Esophagus (tissue), 2 donors: ENCODE results near the gene A2M. TPM values are rescaled to one million over a fixed set of nuclear protein-coding genes. Genes with fewer than 3 reads are reported as not detected.
A peak's percentile ranks its signal among the peaks of the same experiment; 100 is the strongest.
"Not testable (repeated sequence)": the region's sequence is repeated elsewhere in the genome, so short reads cannot be mapped to it uniquely, and the experiment has no call there.

Source experiments
- H3K27ac ChIP-seq, 2 donors: one replicate each; pipeline ENCODE4 v1.5.1; 2013; ENCODE audit warnings: low read depth in 2 of 2, mild to moderate bottlenecking in 2 of 2, inconsistent platforms in 1 of 2, low read length in 1 of 2, moderate library complexity in 1 of 2
- H3K27me3 ChIP-seq, 2 donors: one replicate each; pipeline ENCODE4 v1.6.1; 2013; ENCODE audit warnings: low read length in 2 of 2, control low read depth in 1 of 2, mild to moderate bottlenecking in 1 of 2; ENCODE audit not compliant: insufficient read depth in 2 of 2, control insufficient read depth in 1 of 2
- H3K36me3 ChIP-seq, 2 donors: one replicate each; pipeline ENCODE4 v1.6.1; 2013; ENCODE audit warnings: low read length in 1 of 2; ENCODE audit not compliant: control insufficient read depth in 2 of 2, insufficient read depth in 2 of 2
- H3K4me1 ChIP-seq, 2 donors: one replicate each; pipeline ENCODE4 v1.6.1; 2013; ENCODE audit warnings: low read length in 1 of 2; ENCODE audit not compliant: control insufficient read depth in 2 of 2, insufficient read depth in 2 of 2
- H3K4me3 ChIP-seq, 2 donors: one replicate each; pipeline ENCODE4 v1.5.1; 2013; ENCODE audit warnings: low read length in 2 of 2, mild to moderate bottlenecking in 2 of 2, low read depth in 1 of 2, moderate library complexity in 1 of 2
- H3K9me3 ChIP-seq, 2 donors: one replicate each; pipeline ENCODE4 v1.6.1; 2013; ENCODE audit warnings: mild to moderate bottlenecking in 2 of 2, low read depth in 1 of 2, low read length in 1 of 2, moderate library complexity in 1 of 2; ENCODE audit not compliant: control insufficient read depth in 2 of 2, insufficient read depth in 1 of 2
- whole genome bisulfite sequencing, 2 donors: extraction: QIAGEN DNeasy Blood & Tissue Kit; methylation state at CpG; one replicate each; pipeline ENCODE4 v1.1.7; 2013; 5-methylcytosine and 5-hydroxymethylcytosine counted together
- polyA plus RNA-seq, 2 donors: library from polyadenylated mRNA; stranded (reverse); fragments of 200-250 nt; gene quantifications; one replicate each; pipeline ENCODE4 v1.2.3, GENCODE V29; 2013
- donor health status: healthy with polysubstance abuse.
- donor health status: Bipolar disorder and iron deficiency.

The A2M gene
- polyA plus RNA-seq, 2 donors: 18.0 to 60.4 TPM

DNA sequence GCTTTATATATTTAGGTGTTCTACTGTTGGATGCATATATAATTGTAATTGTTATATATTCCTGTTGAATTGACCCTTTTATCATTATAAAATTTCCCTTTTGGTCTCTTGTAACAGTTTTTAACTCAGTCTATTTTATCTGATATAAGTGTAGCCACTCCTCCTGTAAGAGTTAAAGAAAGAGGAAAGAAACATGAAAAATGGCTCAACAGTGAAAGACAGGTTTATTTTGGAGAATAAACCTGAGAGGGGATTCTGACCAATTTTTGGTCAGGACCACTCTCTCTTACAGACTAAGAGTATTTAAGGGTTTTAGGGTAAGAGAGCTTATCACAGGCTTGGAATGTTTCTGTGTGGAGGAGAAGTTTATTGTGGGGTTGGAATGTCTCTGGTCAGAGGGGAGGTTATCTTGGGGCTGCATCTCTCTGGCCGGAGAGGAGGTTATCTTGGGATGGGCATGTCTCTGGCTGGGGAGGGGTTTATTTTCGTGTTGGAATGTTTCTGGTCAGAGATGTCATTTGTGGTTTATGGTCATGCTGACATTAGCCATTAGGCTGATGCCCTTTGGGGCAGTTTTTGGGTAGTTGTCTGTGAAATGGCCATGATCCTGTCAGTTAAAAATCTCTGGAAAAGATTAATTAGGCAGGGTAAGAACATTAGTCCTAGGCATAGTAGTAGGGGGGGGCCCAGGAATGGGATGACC lies 24.0 kb upstream of the A2M start:
- not testable (repeated sequence) for H3K27me3 ChIP-seq, H3K36me3 ChIP-seq, H3K27ac ChIP-seq, H3K4me1 ChIP-seq, H3K9me3 ChIP-seq, H3K4me3 ChIP-seq
- 62 to 70% methylated on average over 2 of the region's 2 CpGs for WGBS, 2 donors

DNA sequence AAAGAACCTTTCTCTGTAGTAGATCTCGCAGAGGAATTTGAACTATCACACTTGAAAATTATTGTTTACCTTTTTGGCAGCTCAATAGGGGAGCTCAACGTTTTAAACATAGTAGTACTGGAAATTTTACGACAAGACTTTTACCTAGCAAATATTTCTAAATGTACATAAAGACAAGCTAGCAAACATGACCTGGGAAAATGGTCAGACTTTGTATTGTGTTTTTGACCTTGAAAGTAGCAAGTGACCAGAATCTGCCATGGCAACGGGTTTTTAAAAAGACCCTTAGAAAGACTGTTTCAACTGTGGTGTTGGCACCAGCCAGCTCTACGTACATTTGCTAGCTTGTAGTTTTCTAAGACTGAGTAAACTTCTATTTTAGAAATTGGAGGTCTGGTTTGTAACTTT lies 20.2 kb upstream of the A2M start:
- no peak overlapping the region for H3K27ac ChIP-seq
- no peaks in the 10 kb centered on the region for H3K4me1 ChIP-seq
- H3K27me3 ChIP-seq: no peaks in the 10 kb centered on the region
- H3K4me3 ChIP-seq: no peak overlapping the region
- WGBS, 2 donors: 59 to 63% methylated on average over 5 of the region's 5 CpGs
- no peaks in the 10 kb centered on the region for H3K9me3 ChIP-seq
- no peaks in the 10 kb centered on the region for H3K36me3 ChIP-seq

DNA sequence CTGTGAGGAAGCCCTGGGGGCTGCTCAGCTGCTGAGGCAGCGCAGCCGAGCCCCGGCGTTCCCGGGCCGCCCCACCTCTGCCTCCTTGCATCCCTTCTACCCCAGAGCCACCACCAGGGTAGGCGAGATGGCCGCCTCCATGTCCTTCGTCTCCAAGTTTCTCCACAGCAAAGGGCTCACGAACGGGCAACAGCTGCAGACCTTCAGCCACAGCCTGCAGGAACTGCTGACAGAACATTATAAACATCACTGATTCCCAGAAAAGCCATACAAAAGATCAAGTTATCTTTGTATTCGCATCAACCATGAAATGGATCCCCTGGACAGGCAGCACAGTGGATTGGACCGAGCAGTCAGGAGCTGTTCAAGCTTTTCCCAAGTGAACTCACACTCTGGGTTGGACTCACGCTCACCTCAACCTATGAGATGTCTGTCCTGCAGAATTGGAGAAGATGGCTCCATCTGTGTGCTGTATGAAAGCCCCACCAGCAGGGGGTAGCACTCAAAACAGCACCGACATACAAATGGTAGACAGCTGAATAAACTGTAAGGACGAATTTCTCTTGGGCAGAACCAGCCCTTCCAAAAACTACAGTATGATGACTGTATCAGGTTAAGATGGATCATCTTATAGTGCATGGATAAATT lies 19.4 kb upstream of the A2M start:
- no peaks in the 10 kb centered on the region for H3K4me1 ChIP-seq
- H3K4me3 ChIP-seq: no peak overlapping the region

DNA sequence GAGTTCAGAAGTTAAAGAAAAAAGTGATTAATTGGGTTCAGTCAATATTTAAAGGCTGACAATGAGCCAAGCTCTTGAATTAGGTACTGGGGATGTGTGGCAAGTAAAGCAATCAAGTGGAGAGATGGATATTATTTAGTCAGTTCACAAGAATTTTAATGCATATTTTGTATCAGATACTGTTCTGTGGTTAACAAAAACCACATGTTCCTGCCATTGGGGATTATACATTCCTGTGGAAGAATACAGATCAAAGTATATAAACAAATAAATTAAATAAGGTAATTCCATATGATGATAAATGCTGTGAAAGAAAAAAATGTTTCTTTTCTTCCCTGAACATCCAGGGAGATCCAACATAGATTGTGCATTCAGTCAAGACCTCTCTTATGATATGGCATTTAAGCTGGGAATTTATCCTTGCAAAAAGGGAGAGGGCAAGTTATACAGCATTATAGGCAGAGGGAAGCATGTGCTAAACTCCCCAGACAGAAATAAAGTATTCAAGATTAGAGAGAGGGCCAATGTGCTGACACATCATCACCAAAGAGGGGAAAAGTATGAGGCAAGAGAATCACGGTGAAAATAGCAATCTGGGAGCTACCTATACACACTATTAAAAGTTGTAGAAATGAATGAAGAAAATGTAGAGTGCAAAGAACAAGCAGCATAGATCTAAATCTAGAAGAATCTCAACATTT lies 17.6 kb upstream of the A2M start:
- no peaks in the 10 kb centered on the region for H3K36me3 ChIP-seq
- no peak overlapping the region for H3K4me3 ChIP-seq
- no peaks in the 10 kb centered on the region for H3K9me3 ChIP-seq
- H3K4me1 ChIP-seq: no peaks in the 10 kb centered on the region
- WGBS, 2 donors: 62 to 64% methylated on average over 1 of the region's 1 CpG
- no peaks in the 10 kb centered on the region for H3K27me3 ChIP-seq
- H3K27ac ChIP-seq: no peak overlapping the region

More for the DNA sequence above, 19.4 kb upstream of the A2M start:
- 65 to 76% methylated on average over 16 of the region's 16 CpGs for WGBS, 2 donors
- no peaks in the 10 kb centered on the region for H3K27me3 ChIP-seq
- no peaks in the 10 kb centered on the region for H3K36me3 ChIP-seq
- H3K27ac ChIP-seq: peak overlapping the region; percentile 26 to 29
- no peaks in the 10 kb centered on the region for H3K9me3 ChIP-seq

DNA sequence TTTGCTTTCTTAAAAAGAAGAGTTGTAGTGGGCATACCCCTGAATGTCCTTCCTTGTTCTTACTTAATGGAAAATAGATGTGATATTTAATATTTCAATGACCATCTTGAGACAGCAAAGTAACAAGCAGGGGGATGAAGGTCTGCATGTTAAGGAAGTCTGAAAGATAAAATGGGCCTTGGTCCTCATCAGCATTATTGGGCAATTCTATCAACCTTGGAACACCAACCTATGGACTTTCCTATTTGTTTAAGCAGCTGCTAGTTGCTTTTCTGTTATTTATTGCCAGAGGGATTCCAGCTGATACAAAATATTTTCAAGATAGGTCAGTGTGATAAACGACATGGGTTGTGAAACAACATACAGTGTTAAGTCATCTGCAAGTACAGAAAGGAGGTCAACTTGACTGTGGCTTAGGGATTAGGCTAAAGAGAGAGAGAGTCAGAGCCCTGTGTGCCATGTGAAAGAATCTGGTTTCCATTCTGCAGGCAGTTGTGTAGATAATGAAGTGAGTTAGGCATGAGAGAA lies 16.4 kb upstream of the A2M start:
- whole genome bisulfite sequencing, 2 donors: 27 to 36% methylated on average over 1 of the region's 1 CpG
- Histone ChIP-seq H3K36me3 (no peaks in the 10 kb centered on the region), H3K4me3 (no peak overlapping the region), H3K27ac (no peak overlapping the region), H3K4me1 (no peaks in the 10 kb centered on the region), H3K27me3 (no peaks in the 10 kb centered on the region), H3K9me3 (no peaks in the 10 kb centered on the region)

DNA sequence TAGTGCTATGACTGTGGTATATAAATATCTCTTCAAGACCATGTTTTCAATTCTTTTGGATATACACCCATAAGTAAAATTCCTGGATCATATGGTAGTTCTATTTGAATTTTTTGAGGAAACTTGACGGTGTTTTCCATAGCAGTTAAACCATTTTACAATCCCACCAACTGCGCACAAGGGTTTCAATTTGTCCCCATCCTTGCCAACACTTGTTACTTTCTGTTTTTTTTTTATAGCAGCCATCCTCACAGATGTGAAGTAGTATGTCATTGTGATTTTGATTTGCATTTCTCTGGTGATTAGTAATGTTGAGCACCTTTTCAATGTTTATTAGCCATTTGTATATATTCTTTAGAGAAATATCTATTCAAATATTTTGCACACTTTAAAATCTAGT lies 14.5 kb upstream of the A2M start:
- 64 to 92% methylated on average over 2 of the region's 2 CpGs for WGBS, 2 donors
- Histone ChIP-seq H3K27me3 (no peaks in the 10 kb centered on the region), H3K9me3 (no peaks in the 10 kb centered on the region), H3K36me3 (no peaks in the 10 kb centered on the region), H3K4me1 (no peaks in the 10 kb centered on the region), H3K27ac (no peak overlapping the region), H3K4me3 (no peak overlapping the region)

DNA sequence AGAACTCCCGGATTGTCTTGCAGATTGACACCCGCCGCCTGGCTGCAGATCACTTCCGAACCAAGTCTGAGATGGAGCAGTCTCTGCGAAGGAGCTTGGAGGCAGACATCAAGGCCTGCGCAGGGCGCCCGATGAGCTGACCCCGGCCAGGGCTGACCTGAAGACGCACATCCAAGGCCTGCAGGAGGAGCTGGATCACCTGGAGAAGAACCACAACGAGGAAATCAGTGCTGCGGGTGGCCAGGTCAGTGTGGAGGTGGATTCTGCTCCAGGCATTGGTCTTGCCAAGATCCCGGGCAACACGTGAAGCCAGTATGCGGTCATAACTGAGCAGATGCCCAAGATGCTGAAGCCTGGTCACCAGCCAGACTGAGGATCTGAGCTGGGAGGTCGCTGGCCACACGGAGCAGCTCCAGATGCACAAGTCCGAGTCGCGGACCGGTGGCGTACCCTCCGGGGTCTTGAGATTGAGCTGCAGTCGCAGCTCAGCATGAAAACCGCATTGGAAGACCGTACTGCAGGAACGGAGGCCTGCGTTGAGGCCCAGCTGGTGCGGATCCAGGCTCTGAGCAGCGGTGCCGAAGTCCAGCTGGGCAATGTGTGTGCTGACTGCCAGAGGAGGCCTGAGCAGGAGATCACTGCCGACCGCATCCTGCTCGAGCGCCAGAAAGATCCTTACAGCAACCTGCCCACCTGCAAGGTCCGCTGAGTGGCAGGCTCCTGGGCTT lies 12.4 kb upstream of the A2M start:
- no peak overlapping the region for H3K27ac ChIP-seq
- peaks cover 0 to 6% of the 10 kb centered on the region in 2 donors for H3K4me1 ChIP-seq
- no peaks in the 10 kb centered on the region for H3K36me3 ChIP-seq
- H3K9me3 ChIP-seq: no peaks in the 10 kb centered on the region
- WGBS, 2 donors: 96% methylated on average over 36 of the region's 36 CpGs
- no peaks in the 10 kb centered on the region for H3K27me3 ChIP-seq
- H3K4me3 ChIP-seq: no peak overlapping the region

DNA sequence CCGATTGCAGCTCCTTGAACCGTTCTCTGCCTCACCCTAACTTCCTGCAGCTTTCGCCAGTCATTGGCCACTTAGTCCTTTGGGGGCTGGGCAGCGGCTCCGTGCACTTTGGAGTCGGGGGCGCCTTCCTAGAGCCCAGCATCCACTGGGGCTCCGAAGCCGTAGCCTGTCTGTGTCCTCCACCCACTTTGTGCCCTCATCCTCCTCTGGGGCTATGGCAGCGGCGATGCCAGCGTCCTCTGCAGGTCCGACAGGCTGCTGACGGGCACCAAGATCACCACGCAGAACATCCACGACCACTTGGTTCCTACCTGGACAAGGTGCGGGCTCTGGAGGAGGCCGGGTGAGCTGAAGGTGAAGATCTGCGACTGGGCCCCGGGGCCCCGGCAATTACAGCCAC lies 11.8 kb upstream of the A2M start:
- H3K4me3 ChIP-seq: no peak overlapping the region
- WGBS, 2 donors: 97 to 98% methylated on average over 21 of the region's 21 CpGs
- peaks cover 0 to 6% of the 10 kb centered on the region in 2 donors for H3K4me1 ChIP-seq
- no peaks in the 10 kb centered on the region for H3K36me3 ChIP-seq
- no peak overlapping the region for H3K27ac ChIP-seq
- H3K9me3 ChIP-seq: no peaks in the 10 kb centered on the region
- H3K27me3 ChIP-seq: no peaks in the 10 kb centered on the region

DNA sequence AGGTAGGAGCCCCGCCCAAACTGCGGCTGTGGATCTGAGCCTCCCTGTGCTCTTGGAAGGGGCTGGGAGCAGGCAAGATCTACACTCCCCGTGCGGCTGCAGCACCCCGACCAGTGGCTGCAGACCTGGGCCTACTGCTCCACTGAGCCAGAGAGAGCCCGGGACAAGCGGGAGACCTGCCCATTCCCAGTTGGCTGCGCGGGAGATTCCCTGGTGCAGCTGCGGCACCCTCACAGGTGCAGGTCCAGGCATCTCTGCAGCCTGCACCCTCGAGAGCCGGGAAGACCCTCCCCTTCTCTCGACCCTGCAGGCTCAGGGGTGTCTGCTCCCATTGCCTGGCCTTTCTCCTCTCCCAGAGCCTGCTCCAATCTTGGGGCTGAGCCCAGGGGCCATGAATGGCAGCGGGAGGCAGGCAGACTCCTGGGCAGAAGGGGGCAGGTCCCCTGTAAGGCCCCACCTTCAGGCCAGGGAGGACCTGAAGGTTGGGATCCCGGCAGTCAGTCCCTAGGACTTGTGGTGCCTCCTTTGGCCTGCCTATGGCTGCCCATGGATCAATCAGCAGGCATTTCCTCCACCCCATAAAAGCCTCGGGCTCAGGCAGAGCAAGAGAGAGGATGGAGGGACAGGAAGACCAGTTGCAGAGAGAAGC lies 8.8 kb upstream of the A2M start:
- 87 to 88% methylated on average over 16 of the region's 16 CpGs for WGBS, 2 donors
- Histone ChIP-seq H3K36me3 (no peaks in the 10 kb centered on the region), H3K4me3 (no peak overlapping the region), H3K9me3 (no peaks in the 10 kb centered on the region), H3K27me3 (no peaks in the 10 kb centered on the region), H3K4me1 (peaks cover 0 to 6% of the 10 kb centered on the region in 2 donors), H3K27ac (peak overlapping the region; percentile 37 to 40)
